ENCODE results near the gene SKAP1.

- TF ChIP-seq EZH2 (IDR thresholded peaks at IDR 0.05): no peak
- TF ChIP-seq POLR2AphosphoS5 (IDR thresholded peaks at IDR 0.05; ENCODE audit: borderline replicate concordance, low read depth, low read length): no peak
Observed at GRCh38 chr17:48335858-48336500, 94.0 kb downstream of the SKAP1 start.

Measured in SK-N-MC (cell line).